Measurements from ENCODE around the gene OR2A1.
"Not testable (repeated sequence)": the region's sequence is repeated elsewhere in the genome, so short reads cannot be mapped to it uniquely, and the experiment has no call there.

OR2A1 gene

DNA sequence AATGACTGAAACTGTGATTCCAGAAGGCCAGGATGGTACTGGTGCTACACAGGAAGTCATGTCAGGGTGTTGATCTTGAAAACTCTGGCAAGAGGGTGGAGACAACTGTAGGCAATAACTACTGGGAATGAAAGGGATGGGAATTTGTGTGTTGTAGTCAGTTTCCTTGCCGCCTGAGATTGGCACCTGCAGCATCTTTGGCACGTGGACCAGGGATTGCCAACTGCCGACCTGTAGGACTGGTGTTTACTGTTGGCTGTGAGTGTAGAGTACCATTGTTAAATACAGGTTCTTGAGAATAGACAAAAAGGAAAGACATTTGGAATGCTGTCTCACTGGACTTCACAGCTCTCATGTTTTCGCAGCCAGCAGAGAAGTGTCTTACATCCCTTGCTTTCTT is 11.1 kb downstream of the OR2A1 start:
- not testable (repeated sequence) for DNase-seq (ENCODE audit: low read depth, low spot score)

DNA sequence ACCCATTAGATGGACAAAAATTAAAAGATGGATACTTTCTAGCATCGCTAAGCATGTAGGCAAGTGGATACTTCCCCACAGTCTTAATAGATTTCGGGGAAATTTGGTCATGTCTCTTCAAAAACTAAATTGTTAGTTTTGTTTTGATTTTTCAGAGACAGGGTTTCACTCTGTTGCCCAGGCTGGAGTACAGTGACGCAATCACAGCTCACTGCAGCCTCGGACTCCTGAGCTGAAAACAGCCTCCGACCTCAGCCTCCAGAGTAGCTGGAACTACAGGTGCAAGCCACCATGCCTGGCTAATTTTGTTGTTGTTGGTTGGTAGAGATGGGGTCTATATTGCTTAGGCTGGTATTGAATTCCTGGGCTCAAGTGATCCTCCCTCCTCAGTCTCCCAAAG is 13.6 kb downstream of the OR2A1 start:
- DNase-seq (ENCODE audit: low read depth, low spot score): not testable (repeated sequence)

DNA sequence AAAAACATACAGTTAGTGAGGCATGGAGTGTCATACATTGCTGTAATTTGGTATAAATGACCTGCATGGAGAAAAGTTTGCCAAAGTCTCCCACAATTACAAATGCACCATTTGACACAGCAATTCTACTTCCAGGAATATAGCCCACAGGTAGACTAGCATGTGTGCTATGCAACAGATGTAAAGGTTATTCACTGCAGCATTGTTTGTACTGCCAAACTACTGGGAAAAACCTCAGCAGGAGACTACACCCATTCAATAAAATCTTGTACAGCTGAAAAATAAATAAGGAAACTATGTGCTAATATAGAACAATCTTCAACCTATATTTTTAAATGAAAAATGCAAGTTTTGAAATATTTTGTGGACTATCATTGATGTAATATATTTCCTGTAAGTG is 17.8 kb downstream of the OR2A1 start:
- not testable (repeated sequence) for DNase-seq (ENCODE audit: low read depth, low spot score)

DNA sequence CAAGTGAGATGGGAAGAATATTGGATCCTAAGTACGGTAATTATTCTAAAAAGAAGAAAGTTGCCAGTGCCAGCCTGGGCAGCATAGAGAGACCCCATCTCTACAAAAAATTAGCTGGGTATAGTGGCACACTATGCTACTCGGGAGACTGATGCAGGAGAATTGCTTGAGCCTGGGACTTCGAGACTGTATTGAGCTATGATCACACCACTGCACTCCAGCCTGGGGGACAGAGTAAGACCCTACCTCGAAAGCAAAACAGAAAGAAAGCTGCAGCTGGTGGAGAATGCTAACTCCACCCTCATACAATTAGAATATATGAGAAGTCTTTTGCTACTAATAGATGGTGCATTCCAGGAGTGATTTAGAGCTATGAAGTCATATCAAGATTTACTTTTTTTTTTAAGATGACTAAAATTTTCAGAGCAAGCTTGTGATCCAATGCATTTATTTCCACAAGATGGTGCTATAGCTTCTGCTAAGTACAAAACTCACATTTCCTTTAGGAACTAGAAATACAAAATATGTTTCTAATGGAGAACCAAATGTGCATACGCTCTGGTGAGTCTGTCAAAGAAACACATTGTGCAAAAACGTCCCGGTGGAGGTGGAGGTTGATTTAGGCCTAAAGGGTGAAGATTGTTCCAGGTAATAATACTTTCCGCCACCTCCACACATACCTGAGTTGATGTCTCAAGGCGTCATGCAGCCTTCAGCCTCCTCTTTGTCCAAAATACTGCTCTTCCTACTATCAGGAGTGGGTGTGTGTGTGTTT is 19.2 kb downstream of the OR2A1 start:
- DNase-seq (ENCODE audit: low read depth, low spot score): not testable (repeated sequence)

DNA sequence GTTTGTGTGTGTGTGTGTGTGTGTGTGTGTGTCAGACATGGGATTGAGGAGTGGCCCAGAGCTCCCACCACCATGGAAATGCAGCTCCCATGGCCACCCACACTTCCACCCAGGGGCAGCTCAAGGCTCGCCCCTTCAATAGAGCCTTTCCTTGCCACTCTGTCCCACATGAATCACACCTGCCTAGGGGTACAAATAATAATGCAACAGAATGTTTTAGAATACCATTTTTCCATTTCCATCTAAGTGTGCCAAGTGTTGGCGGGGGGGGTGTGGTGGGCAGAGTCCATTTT is 19.7 kb downstream of the OR2A1 start:
- not testable (repeated sequence) for DNase-seq (ENCODE audit: low read depth, low spot score)

DNA sequence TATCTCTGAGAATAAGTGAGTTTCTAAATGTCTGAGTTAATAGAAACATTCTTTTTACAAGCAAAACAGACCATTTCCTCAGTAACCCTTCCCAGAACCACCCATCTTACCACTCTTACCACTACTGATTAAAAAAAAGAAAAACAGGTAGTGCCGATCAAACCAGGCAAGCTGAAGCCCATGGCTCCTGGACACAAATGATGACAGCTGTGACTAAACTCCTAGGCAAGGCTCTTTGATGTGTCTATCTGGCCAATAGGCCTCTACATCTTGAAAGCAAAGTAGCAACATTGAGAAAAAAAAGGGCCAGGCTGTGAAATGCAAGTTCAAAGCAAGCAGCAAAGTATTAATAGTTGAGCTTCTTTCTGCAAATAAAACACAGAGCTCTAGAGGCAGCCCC is 36.4 kb downstream of the OR2A1 start:
- DNase-seq (ENCODE audit: low read depth, low spot score): not testable (repeated sequence)

DNA sequence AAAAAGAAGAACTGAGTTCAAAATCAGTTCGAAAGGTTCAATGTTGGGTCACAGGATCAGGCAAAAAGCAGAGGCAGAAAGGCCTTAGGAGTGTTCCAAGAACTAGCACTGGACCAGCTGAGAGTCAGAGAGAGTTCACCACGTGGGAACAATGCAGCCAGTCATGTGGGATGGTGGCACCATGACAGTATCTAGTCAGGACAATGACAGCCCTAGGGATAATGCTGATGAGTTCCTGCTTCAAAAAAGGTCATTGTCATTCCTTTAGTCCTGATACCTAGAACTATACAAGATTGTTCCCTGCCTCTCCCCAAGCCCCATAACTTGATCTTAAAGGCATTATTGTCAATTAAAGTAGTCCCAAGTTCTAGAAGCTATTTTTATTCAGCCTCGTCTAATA is 39.4 kb downstream of the OR2A1 start:
- DNase-seq (ENCODE audit: low read depth, low spot score): not testable (repeated sequence)

DNA sequence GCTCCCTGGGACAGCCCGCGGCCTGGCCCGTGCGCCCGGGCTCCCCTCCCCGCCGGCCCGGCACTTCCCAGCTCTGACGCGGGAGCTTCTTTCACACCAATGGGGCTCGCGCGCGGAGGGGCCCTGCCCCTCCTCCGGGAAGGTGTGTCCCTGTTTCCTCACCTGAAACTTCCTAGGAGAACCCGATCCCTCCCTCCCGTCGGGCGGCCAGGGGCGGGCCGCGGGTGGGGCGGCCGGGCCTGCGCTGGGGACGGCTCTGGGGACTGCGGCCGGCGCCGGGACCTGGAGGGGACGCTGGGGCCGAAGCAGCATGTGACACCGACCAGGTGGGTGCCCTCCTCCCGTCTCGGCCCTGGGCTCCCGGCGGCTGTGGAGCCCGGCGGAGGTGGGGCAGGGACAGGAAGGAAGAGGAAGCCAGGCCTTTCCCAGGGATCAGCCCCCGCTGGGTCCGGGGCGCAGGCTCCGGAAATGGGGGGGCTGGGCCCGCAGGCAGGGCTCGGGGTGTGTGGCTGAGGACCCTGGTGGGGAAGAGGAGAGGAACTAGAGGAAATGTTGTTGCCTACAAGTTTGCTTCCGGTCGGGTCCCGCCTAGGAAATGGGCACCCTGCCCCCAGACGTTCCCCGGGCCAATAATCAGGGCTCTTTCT is 43.1 kb downstream of the OR2A1 start, which contains the start of gene ARHGEF5:
Gene ARHGEF5 (plus strand): TSS at position 227 of the 647 bp plus-strand sequence. CDS start 7,268 bp downstream, outside the sequence.
- DNase-seq (ENCODE audit: low read depth, low spot score): not testable (repeated sequence)

DNA sequence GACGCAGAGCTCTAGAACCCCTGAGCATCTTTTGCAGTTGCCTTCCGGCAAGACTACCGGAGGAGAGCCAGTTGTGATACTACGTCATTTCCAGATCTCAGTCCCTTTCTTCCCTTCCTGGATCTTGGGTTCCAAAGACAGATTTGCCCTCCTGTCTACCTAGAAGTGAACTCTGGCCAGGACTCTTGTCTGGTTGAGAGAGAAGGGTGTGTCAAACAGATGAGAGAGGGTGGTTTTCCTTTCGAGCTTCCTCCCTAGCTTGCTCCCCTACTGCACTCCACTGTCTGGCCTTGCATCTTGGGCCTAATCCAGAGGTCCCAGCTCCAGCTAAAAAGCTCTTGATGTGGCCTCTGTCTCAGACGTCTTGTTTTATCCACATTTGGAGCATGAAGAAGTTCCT is 44.0 kb downstream of the OR2A1 start:
- DNase-seq (ENCODE audit: low read depth, low spot score): not testable (repeated sequence)

DNA sequence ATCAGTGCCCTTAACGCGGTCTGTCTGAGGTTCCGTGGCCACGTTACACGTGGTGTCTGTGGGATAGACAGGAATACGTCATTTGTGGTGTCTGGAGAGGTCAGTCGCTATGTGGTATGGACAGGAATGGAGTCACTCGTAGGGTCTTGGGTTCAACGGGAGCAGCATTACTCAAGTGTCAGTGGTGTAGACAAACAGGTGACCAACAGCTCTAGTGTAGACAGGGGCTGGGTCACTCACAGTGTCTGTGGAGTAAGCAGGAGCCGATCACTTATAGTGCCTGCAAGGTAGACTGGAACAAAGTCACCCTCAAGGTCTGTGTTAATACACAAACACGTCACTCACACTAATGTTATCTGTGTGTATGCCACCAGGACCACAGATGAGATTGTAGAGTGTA is 44.6 kb downstream of the OR2A1 start:
- not testable (repeated sequence) for DNase-seq (ENCODE audit: low read depth, low spot score)

DNA sequence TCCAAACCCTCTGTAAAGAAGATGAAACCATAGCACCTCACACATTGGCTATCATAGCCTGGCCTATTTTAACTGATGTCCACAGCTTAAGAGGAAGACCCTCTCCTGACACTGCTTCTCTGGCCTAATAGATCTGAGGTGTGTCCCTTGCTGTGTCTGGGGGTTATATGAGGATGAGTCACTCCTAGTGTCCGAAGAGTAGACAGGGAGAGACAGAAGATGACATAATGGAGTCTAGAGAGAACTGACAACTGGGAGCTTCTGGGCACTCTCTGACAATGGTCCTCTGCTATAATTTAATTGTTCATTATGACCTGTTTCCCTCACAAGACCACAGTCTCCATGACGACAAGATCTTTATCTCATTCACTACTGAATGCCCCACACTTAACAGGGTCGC is 49.8 kb downstream of the OR2A1 start:
- not testable (repeated sequence) for DNase-seq (ENCODE audit: low read depth, low spot score)

DNA sequence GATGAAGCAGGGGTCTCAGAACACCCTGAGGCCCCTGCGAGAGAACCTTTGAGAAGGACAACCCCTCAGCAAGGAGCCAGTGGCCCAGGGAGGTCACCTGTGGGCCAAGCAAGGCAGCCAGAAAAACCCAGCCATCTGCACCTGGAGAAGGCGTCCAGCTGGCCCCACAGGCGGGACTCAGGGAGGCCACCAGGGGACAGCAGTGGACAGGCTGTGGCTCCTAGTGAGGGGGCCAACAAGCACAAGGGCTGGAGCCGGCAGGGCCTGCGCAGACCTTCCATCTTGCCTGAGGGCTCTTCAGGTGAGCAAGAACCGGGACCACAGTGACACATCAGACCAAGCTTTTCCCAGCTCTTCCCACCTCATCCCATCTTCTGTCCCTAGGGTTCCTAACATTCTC is 53.3 kb downstream of the OR2A1 start:
- DNase-seq (ENCODE audit: low read depth, low spot score): not testable (repeated sequence)

DNA sequence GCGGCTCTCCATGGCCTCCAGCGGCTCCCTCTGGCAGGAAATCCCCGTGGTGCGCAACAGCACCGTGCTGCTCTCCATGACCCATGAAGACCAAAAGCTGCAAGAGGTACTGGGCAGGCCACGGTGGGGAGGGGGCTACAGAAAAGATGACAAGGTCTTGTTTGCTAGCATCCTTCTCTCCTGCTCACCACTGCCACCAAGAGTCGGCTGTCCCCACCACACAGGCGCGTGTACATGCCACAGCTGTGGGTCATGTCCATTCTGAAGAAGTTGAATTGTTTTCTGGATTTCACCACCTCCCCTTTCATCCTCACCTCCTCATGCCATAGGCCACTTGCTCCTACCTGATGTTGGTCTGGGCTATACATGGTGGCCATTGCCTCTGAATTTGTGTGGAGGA is 55.0 kb downstream of the OR2A1 start:
- DNase-seq (ENCODE audit: low read depth, low spot score): not testable (repeated sequence)

DNA sequence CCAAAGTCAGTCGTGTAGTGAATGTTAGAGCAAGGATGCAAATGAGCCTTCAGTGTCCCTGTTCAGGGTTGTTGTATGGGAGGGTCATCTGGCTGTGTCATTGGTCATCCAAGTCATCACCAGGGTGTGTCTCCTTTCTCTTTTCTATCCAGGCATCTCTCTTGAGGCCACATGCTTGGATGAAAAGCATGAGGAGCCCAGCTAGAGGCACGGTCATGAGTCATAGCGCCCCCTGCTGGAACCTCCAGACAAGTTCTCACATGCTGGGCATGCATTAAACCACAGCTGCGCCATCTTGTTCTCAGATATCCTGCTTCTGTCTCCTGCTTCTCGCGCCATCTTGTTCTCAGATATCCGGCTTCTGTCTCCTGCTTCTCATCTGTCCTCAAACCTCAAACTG is 57.0 kb downstream of the OR2A1 start:
- DNase-seq (ENCODE audit: low read depth, low spot score): not testable (repeated sequence)
